AG04450 (cell line): ENCODE data around the gene MANBA. TPM values are rescaled to one million over a fixed set of nuclear protein-coding genes. Genes with fewer than 3 reads are reported as not detected.

Source experiments
- CTCF ChIA-PET: fragments of 300-600, 350-600 bp; formaldehyde crosslinking; extraction: SDS; loops from one replicate; lab custom pipeline; 2022; ENCODE audit warnings: antibody characterized with exemption, inconsistent platforms; lab: Charles Lee
- POLR2A ChIA-PET: fragments of 350-600 bp; formaldehyde crosslinking; extraction: SDS; loops from one replicate; lab custom pipeline; 2021; ENCODE audit warnings: antibody characterized with exemption, inconsistent platforms; lab: Yijun Ruan, JAX
- DNase-seq: peaks from one replicate; pipeline ENCODE4 v3.0.0-alpha.2; 2011; ENCODE audit warnings: low read depth, low spot score
- H3K27ac ChIP-seq: one replicate; pipeline ENCODE4 v1.5.1; 2012; ENCODE audit warnings: low read depth, low read length, control low read depth
- H3K27me3 ChIP-seq: one replicate; pipeline ENCODE4 v1.6.0; 2012; ENCODE audit warnings: low read length; ENCODE audit not compliant: control insufficient read depth, insufficient read depth
- H3K4me3 ChIP-seq: 2 replicates; pipeline ENCODE4 v1.5.1; 2011; ENCODE audit warnings: mild to moderate bottlenecking, low read depth, low read length, control low read depth
- H3K9me3 ChIP-seq: 2 replicates; pipeline ENCODE4 v1.5.1; 2012; ENCODE audit warnings: low read length; ENCODE audit not compliant: control insufficient read depth, insufficient read depth
- polyA plus RNA-seq: library from polyadenylated mRNA; depleted of rRNA; stranded (reverse); fragments of >200 nt; gene quantifications from 2 replicates; pipeline ENCODE4 v1.2.3, GENCODE V29; 2011
- TF ChIP-seq, protein P1 (sequence below): IDR thresholded peaks from 2 replicates; pipeline ENCODE4 v1.5.1; 2011; ENCODE audit warnings: low read depth, low read length, control low read depth, inconsistent platforms

The MANBA gene
- polyA plus RNA-seq, 1 experiment: 20.9 TPM

GRCh38 chr4:102599886-102600285 is 160.9 kb downstream of the MANBA start:
- Histone ChIP-seq H3K27me3 (no peaks in the 10 kb centered on the region), H3K4me3 (no peak overlapping the region), H3K9me3 (no peaks in the 10 kb centered on the region), H3K27ac (no peak overlapping the region)
- POLR2A ChIA-PET: no interaction called here
- DNase-seq: no peak
- CTCF ChIA-PET: interaction anchor here (0.6 to 1.0 kb wide), 3 partner anchors 151 to 491 kb away, joined by 3 read pairs; no protein-coding TSS in a partner anchor
- TF ChIP-seq, protein P1, sequence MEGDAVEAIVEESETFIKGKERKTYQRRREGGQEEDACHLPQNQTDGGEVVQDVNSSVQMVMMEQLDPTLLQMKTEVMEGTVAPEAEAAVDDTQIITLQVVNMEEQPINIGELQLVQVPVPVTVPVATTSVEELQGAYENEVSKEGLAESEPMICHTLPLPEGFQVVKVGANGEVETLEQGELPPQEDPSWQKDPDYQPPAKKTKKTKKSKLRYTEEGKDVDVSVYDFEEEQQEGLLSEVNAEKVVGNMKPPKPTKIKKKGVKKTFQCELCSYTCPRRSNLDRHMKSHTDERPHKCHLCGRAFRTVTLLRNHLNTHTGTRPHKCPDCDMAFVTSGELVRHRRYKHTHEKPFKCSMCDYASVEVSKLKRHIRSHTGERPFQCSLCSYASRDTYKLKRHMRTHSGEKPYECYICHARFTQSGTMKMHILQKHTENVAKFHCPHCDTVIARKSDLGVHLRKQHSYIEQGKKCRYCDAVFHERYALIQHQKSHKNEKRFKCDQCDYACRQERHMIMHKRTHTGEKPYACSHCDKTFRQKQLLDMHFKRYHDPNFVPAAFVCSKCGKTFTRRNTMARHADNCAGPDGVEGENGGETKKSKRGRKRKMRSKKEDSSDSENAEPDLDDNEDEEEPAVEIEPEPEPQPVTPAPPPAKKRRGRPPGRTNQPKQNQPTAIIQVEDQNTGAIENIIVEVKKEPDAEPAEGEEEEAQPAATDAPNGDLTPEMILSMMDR: no peak

- H3K4me3 ChIP-seq: no peak overlapping the region
- POLR2A ChIA-PET: interaction anchor here (0.6 kb wide), 1 partner anchor 113 kb away, joined by 3 read pairs; no protein-coding TSS in a partner anchor
- CTCF ChIA-PET: interaction anchor here (0.6 to 1.0 kb wide), 4 partner anchors 21 to 492 kb away, joined by 3 read pairs; no protein-coding TSS in a partner anchor
- no peak overlapping the region for H3K27ac ChIP-seq
- no peak for DNase-seq
- H3K27me3 ChIP-seq: no peaks in the 10 kb centered on the region
- H3K9me3 ChIP-seq: no peaks in the 10 kb centered on the region
- TF ChIP-seq, protein P1: no peak
Measured at GRCh38 chr4:102599455-102599854, 161.3 kb downstream of the MANBA start.

DNA sequence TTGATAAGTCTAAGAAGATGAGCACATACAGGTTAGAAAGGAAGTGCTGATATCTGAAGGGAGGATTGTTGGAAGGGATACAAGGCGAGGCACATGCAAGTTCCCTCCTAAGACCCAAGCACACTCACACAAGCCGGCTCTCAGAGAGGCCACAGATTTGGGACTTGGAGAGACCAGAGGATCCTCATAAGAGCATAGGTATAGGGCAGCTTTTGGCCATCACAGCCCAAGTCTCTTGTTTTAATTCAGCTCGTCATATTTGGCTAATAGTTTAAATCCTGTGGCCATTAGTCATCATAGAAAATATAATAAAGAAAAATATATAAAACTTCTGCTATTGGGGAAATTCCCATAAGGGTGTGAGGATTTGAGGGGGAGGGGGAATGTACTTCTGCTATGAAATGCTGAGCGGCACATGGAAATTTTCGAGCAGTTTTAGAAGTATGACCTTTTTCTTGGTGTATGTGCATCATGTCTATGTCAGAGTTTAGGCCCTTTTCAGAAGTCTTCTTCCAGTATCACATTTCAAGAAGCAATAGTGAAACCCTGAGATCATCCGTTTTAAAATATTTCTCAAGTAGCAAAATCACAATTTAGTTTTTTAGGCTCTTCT is 161.9 kb downstream of the MANBA start:
- TF ChIP-seq, protein P1: no peak
- ChIA-PET CTCF (interaction anchor here (0.8 to 1.0 kb wide), 2 partner anchors 21 to 492 kb away, joined by 3 read pairs; no protein-coding TSS in a partner anchor), POLR2A (interaction anchor here (0.6 kb wide), 1 partner anchor 113 kb away, joined by 3 read pairs; no protein-coding TSS in a partner anchor)
- H3K27ac ChIP-seq: no peak overlapping the region
- no peak for DNase-seq
- no peaks in the 10 kb centered on the region for H3K27me3 ChIP-seq
- H3K9me3 ChIP-seq: no peaks in the 10 kb centered on the region
- H3K4me3 ChIP-seq: no peak overlapping the region

GRCh38 chr4:102598086-102598761 is 162.5 kb downstream of the MANBA start:
- Histone ChIP-seq H3K4me3 (no peak overlapping the region), H3K27ac (no peak overlapping the region), H3K9me3 (no peaks in the 10 kb centered on the region), H3K27me3 (no peaks in the 10 kb centered on the region)
- POLR2A ChIA-PET: no interaction called here
- TF ChIP-seq, protein P1: no peak
- DNase-seq: no peak
- CTCF ChIA-PET: no interaction called here

DNA sequence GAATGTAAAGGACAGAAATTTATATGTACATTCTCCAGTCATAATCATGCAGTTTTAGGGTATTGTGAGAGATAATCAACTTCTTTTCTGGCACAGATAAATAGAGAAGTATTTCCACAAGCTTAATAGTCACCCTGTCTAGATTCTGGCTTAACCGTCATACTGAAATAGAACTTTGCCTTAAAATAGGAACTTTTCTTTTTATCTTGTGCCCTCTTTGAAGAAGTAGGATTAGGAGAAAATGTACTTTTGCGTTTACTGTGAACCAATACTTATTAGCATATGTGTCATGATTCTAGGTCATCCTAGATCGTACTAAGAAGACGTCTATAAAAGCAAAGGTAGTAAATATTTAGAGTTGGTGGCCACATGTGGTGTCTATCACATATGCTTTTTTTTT is 164.2 kb downstream of the MANBA start:
- TF ChIP-seq, protein P1: no peak

More for the DNA sequence above, 164.2 kb downstream of the MANBA start:
- Histone ChIP-seq H3K27me3 (no peaks in the 10 kb centered on the region), H3K4me3 (no peak overlapping the region), H3K9me3 (no peaks in the 10 kb centered on the region), H3K27ac (no peak overlapping the region)
- ChIA-PET POLR2A (no interaction called here), CTCF (no interaction called here)
- no peak for DNase-seq
